ENCODE data around the gene TP53INP2. TPM values are rescaled to one million over a fixed set of nuclear protein-coding genes. Genes with fewer than 3 reads are reported as not detected.
"Not testable (repeated sequence)": the region's sequence is repeated elsewhere in the genome, so short reads cannot be mapped to it uniquely, and the experiment has no call there.

TP53INP2 gene
- total and polyA plus RNA-seq, 3 experiments from 2014 or later: 1.1 to 3.6 (median 3.5) TPM

DNA sequence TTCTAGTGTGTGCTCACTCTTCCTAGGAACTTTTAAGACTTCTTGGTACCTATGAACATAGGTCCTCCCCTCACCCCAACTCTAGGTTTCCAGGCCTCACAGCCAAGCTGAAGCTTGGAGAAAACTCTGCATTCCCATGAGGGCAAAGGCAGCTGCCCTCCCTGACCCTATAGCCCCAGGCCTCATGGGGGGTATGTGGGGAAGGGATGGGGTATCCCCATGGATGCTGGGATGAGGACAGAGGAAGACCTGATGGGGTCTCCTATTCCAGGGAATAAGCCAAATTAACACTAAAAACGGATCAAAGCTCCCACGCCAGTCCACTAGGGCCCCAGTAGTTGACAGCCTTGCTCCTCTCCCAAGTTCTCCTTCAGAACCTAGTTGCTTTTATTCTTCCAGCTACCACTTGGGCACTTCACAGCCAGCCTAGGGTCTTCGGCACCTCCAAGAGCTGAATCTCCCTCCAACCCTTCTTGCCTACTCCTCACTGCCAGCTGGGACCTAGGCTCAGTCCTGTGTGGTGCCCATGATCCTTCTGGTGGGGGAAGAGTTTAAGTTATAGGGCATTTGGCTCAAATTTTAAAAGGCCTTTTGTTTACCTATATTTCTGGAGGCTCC is 7.8 kb downstream of the TP53INP2 start:
- POLR2A ChIA-PET: no interaction called here
- H3K27ac ChIP-seq (ENCODE audit: low read depth, low read length): no peak overlapping the region
- no peak for DNase-seq
- peaks cover 9 to 19% (median 12%) of the 10 kb centered on the region in 3 donors for H3K4me1 Mint-ChIP-seq
- CTCF ChIA-PET: interaction anchor here (1.1 to 1.3 kb wide), 2 partner anchors 58 to 399 kb away, joined by 3 read pairs; no protein-coding TSS in a partner anchor
- H3K4me3 Mint-ChIP-seq: peak overlapping the region in 4 of 7 donors; percentile 23 to 84 (median 41)
- H3K36me3 ChIP-seq (ENCODE audit: insufficient read depth, low read length): no peaks in the 10 kb centered on the region
- H3K27ac Mint-ChIP-seq: peak overlapping the region in 4 of 8 donors; percentile 43 to 97 (median 58)
- peaks cover 7% of the 10 kb centered on the region for H3K4me1 ChIP-seq (ENCODE audit: insufficient read depth, low read length)
- H3K27me3 ChIP-seq (ENCODE audit: insufficient read depth, low read length, poor library complexity, severe bottlenecking): no peaks in the 10 kb centered on the region
- peaks cover 0 to 5% of the 10 kb centered on the region in 2 donors for H3K27me3 Mint-ChIP-seq
- no peaks in the 10 kb centered on the region for H3K9me3 Mint-ChIP-seq
- no peaks in the 10 kb centered on the region for H3K9me3 ChIP-seq (ENCODE audit: low read length)
- peaks cover 0 to 29% (median 3%) of the 10 kb centered on the region in 3 donors for H3K36me3 Mint-ChIP-seq
- H3K4me3 ChIP-seq (ENCODE audit: low read length): no peak overlapping the region

DNA sequence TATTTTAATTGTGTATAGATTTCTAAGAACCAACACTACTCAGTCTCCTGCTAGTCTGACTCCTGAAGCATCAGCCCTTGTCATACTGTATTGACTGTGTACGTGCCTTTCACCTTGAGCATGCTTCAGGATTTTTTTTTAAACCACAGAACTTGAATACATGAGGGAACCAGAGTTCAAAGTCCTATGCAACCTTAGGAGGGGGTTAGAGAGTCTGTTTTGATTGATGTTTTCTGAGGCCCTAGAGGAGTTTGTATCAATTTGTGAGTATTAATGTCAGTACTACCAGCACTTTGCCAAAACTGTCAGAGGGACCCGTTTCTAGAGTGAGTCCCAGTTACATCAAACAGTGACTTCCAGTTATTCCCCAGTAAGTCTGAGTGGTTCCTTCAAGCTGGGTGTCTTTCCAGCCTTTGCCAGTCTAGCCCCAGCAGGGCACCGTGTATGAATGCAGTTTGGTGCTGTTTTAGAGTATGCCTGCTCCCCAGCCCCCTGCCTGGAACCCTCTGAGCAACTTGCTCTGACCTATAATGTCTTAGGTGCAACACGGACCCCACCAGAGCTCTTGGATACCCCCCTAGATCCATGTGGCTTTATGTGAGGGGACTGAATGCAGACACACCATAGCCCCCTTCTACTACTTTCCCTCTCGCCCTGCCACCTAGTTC is 8.5 kb downstream of the TP53INP2 start:
- Mint-ChIP-seq H3K4me1 (peaks cover 9 to 19% (median 12%) of the 10 kb centered on the region in 3 donors), H3K9me3 (no peaks in the 10 kb centered on the region), H3K27me3 (peaks cover 0 to 5% of the 10 kb centered on the region in 2 donors), H3K27ac (peak overlapping the region in 4 of 8 donors; percentile 3 to 97 (median 27)), H3K36me3 (peaks cover 0 to 33% (median 5%) of the 10 kb centered on the region in 3 donors), H3K4me3 (peak overlapping the region in 1 of 7 donors; percentile 44)
- no peak overlapping the region for H3K27ac ChIP-seq (ENCODE audit: low read depth, low read length)
- no peak for DNase-seq
- H3K9me3 ChIP-seq (ENCODE audit: low read length): no peaks in the 10 kb centered on the region
- peaks cover 7% of the 10 kb centered on the region for H3K4me1 ChIP-seq (ENCODE audit: insufficient read depth, low read length)
- no peak overlapping the region for H3K4me3 ChIP-seq (ENCODE audit: low read length)
- H3K36me3 ChIP-seq (ENCODE audit: insufficient read depth, low read length): no peaks in the 10 kb centered on the region
- ChIA-PET CTCF (interaction anchor here (1.1 to 1.3 kb wide), 2 partner anchors 57 to 400 kb away, joined by 3 read pairs; no protein-coding TSS in a partner anchor), POLR2A (no interaction called here)
- H3K27me3 ChIP-seq (ENCODE audit: insufficient read depth, low read length, poor library complexity, severe bottlenecking): no peaks in the 10 kb centered on the region

DNA sequence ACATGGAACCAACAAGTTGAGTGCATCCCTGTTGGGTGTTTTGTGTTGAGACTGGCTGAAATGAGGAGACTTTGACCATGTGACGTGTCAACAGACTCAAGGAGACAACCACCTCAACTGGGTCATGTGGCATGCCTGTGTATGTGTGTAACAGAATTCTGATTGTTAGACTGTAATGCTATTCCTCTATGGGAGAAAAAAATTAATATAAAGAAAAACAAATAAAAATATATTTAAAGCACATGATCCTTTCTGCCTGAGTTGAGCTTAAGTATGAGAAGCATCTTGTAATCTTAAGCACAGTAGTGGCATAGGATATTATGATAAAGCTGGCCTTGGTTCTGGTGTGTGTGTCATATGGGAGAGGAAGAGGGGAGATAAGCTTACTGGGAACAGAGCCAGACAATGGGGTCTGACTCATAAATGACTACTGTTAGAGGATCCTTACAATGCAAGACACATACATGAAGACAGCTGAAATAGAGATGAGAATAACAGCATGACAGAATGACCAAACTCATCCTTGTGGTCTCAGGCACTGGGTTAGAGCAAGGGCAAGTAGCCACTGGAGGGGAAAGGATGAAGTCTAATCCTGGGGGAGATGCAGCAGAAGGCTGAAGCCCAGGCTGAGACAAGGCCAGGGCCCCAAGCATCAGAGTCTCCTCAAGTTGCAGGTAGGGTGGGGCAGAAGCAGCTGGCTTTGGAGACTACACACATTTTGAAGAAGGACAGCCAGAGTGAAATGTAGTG is 9.2 kb downstream of the TP53INP2 start:
- H3K27me3 Mint-ChIP-seq: peaks cover 0 to 5% of the 10 kb centered on the region in 2 donors
- POLR2A ChIA-PET: no interaction called here
- CTCF ChIA-PET: interaction anchor here (1.3 kb wide), 1 partner anchor 401 kb away, joined by 3 read pairs; no protein-coding TSS in a partner anchor
- H3K4me3 Mint-ChIP-seq: no peak overlapping the region
- Histone ChIP-seq H3K27ac (ENCODE audit: low read depth, low read length) (no peak overlapping the region), H3K27me3 (ENCODE audit: insufficient read depth, low read length, poor library complexity, severe bottlenecking) (no peaks in the 10 kb centered on the region), H3K4me1 (ENCODE audit: insufficient read depth, low read length) (peaks cover 7% of the 10 kb centered on the region), H3K4me3 (ENCODE audit: low read length) (no peak overlapping the region), H3K9me3 (ENCODE audit: low read length) (no peaks in the 10 kb centered on the region), H3K36me3 (ENCODE audit: insufficient read depth, low read length) (no peaks in the 10 kb centered on the region)
- DNase-seq: no peak
- peaks cover 9 to 16% (median 11%) of the 10 kb centered on the region in 3 donors for H3K4me1 Mint-ChIP-seq
- peaks cover 0 to 36% (median 5%) of the 10 kb centered on the region in 3 donors for H3K36me3 Mint-ChIP-seq
- H3K9me3 Mint-ChIP-seq: no peaks in the 10 kb centered on the region
- H3K27ac Mint-ChIP-seq: peak overlapping the region in 4 of 8 donors; percentile 3 to 97 (median 62)

DNA sequence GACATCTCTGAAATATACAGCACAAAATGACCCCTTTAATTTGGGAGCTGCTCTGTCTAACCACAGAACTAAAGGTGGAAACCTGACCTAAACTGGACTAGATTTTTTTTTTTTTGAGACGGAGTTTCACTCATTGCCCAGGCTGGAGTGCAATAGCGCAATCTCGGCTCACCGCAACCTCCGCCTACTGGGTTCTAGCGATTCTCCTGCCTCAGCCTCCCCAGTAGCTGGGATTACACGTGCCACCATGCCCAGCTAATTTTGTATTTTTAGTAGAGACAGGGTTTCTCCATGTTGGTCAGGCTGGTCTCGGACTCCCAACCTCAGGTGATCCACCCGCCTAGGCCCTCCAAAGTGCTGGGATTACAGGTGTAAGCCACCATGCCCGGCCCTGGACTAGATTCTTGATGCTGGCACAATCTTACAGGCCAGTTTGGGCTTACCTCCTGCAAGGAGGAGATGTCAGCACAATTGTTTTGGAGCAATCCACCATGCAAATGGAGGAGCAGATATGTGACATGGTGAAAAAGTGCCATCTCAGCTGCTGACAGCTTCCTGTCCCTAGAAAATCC is 9.9 kb downstream of the TP53INP2 start:
- H3K36me3 ChIP-seq (ENCODE audit: insufficient read depth, low read length); H3K27me3 ChIP-seq (ENCODE audit: insufficient read depth, low read length, poor library complexity, severe bottlenecking); H3K27ac ChIP-seq (ENCODE audit: low read depth, low read length); H3K9me3 ChIP-seq (ENCODE audit: low read length); CTCF ChIA-PET; H3K27me3 Mint-ChIP-seq; H3K9me3 Mint-ChIP-seq; POLR2A ChIA-PET; H3K4me3 Mint-ChIP-seq; H3K4me3 ChIP-seq (ENCODE audit: low read length); H3K4me1 ChIP-seq (ENCODE audit: insufficient read depth, low read length); DNase-seq: not testable (repeated sequence)
- Mint-ChIP-seq H3K36me3 (peaks cover 0 to 41% (median 5%) of the 10 kb centered on the region in 3 donors), H3K4me1 (peaks cover 8 to 11% (median 8%) of the 10 kb centered on the region in 3 donors), H3K27ac (peak overlapping the region in 1 of 8 donors; percentile 11)

DNA sequence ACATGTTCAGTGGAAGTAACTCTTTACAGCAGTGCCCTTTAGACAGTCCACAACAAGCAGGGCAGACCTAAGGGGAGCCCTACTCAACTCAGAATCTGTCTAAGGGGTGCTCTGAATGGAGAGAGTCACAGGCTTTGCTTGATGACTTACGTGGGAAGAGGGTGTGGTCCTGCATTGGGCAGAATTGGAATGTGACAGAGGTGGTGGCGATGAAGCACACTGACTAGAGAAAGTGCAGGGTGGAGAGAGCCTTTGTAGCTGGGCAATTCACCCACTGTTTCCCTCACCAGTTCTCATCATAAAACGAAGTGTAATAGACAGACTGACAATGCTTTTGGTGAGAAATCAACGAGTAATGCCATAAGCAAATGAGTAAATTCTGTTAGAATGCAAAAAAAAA is 11.2 kb downstream of the TP53INP2 start:
- peaks cover 0 to 45% (median 8%) of the 10 kb centered on the region in 3 donors for H3K36me3 Mint-ChIP-seq

DNA sequence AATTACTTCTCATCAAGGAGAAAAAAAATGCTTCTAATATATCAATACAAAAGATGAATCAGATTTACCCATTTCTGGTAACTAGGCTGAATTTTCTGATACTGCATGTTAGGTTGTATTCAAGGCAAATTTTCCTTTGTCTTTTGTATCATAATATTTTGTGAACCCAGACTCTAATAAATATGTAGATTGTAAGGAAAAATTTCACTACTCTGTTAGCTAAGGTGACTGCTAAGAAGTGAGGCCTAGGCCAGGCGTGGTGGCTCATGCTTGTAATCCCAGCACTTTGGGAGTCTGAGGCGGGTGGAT is 12.7 kb downstream of the TP53INP2 start:
- H3K9me3 ChIP-seq (ENCODE audit: low read length): no peaks in the 10 kb centered on the region
- H3K27ac ChIP-seq (ENCODE audit: low read depth, low read length): no peak overlapping the region
- DNase-seq: no peak
- no peaks in the 10 kb centered on the region for H3K27me3 ChIP-seq (ENCODE audit: insufficient read depth, low read length, poor library complexity, severe bottlenecking)
- CTCF ChIA-PET: interaction anchor here (1.3 kb wide), 1 partner anchor 9 kb away, joined by 5 read pairs; no protein-coding TSS in a partner anchor
- H3K4me1 Mint-ChIP-seq: peaks cover 4 to 10% (median 9%) of the 10 kb centered on the region in 3 donors
- POLR2A ChIA-PET: no interaction called here
- no peak overlapping the region for H3K4me3 ChIP-seq (ENCODE audit: low read length)
- no peaks in the 10 kb centered on the region for H3K36me3 ChIP-seq (ENCODE audit: insufficient read depth, low read length)
- H3K9me3 Mint-ChIP-seq: no peaks in the 10 kb centered on the region
- H3K27ac Mint-ChIP-seq: peak overlapping the region in 1 of 8 donors; percentile 57
- peaks cover 0 to under 1% of the 10 kb centered on the region in 2 donors for H3K27me3 Mint-ChIP-seq
- H3K36me3 Mint-ChIP-seq: peaks cover 0 to 54% (median 12%) of the 10 kb centered on the region in 3 donors
- no peaks in the 10 kb centered on the region for H3K4me1 ChIP-seq (ENCODE audit: insufficient read depth, low read length)
- no peak overlapping the region for H3K4me3 Mint-ChIP-seq

More for the DNA sequence above, 11.2 kb downstream of the TP53INP2 start:
- H3K27me3 Mint-ChIP-seq: peaks cover 0 to 5% of the 10 kb centered on the region in 2 donors
- Histone ChIP-seq H3K4me3 (ENCODE audit: low read length) (no peak overlapping the region), H3K4me1 (ENCODE audit: insufficient read depth, low read length) (peaks cover 3% of the 10 kb centered on the region), H3K27me3 (ENCODE audit: insufficient read depth, low read length, poor library complexity, severe bottlenecking) (no peaks in the 10 kb centered on the region), H3K36me3 (ENCODE audit: insufficient read depth, low read length) (no peaks in the 10 kb centered on the region), H3K27ac (ENCODE audit: low read depth, low read length) (no peak overlapping the region), H3K9me3 (ENCODE audit: low read length) (no peaks in the 10 kb centered on the region)
- ChIA-PET CTCF (no interaction called here), POLR2A (no interaction called here)
- peaks cover 10 to 11% (median 11%) of the 10 kb centered on the region in 3 donors for H3K4me1 Mint-ChIP-seq
- no peaks in the 10 kb centered on the region for H3K9me3 Mint-ChIP-seq
- DNase-seq: no peak
- no peak overlapping the region for H3K27ac Mint-ChIP-seq
- H3K4me3 Mint-ChIP-seq: peak overlapping the region in 1 of 7 donors; percentile 38

DNA sequence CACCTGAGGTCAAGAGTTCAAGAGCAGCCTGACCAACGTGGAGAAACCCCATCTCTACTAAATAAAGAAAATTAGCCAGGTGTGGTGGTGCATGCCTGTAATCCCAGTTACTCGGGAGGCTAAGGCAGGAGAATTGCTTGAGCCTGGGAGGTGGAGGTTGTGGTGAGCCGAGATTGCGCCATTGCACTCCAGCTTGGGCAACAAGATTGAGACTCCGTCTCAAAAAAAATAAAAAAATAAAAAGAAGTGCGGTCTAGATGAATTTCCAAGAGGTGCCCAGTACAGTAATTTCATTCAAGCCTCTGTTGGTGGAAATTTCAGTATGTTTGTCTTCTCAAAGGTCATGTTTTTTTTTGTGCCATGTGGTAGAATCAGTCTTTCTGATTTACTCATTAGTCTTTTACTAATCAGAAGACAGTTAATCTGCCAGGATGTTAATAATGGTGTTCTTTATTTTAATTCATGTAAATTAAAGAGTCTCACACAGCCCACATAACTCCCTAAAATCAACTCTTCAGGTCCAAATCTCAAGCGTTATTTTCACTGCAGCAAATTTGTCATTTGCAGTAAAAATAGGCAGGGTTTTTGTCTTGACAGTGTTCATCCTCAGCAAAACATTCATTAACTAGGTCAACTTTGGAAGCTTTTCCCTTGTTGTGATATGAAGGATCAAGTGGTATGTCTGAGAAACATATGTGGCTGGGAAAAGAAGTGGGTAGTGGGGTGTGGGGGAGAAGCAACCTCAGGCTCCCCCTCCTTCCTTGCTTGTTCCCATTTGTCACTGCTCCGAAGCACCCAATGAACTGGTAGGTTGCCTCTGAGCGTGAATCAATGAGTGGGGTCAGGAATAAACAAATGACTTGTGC is 13.3 kb downstream of the TP53INP2 start:
- Mint-ChIP-seq H3K4me1 (peaks cover 4 to 10% (median 9%) of the 10 kb centered on the region in 3 donors), H3K36me3 (peaks cover 0 to 54% (median 12%) of the 10 kb centered on the region in 3 donors), H3K27ac (peak overlapping the region in 3 of 8 donors; percentile 23 to 57 (median 29)), H3K4me3 (no peak overlapping the region), H3K9me3 (no peaks in the 10 kb centered on the region), H3K27me3 (no peaks in the 10 kb centered on the region)
- H3K36me3 ChIP-seq (ENCODE audit: insufficient read depth, low read length): no peaks in the 10 kb centered on the region
- H3K4me3 ChIP-seq (ENCODE audit: low read length): no peak overlapping the region
- H3K27me3 ChIP-seq (ENCODE audit: insufficient read depth, low read length, poor library complexity, severe bottlenecking): no peaks in the 10 kb centered on the region
- H3K27ac ChIP-seq (ENCODE audit: low read depth, low read length): no peak overlapping the region
- POLR2A ChIA-PET: no interaction called here
- CTCF ChIA-PET: interaction anchor here (1.3 kb wide), 1 partner anchor 10 kb away, joined by 5 read pairs; no protein-coding TSS in a partner anchor
- no peaks in the 10 kb centered on the region for H3K4me1 ChIP-seq (ENCODE audit: insufficient read depth, low read length)
- H3K9me3 ChIP-seq (ENCODE audit: low read length): no peaks in the 10 kb centered on the region
- no peak for DNase-seq
